ENCODE measurements around the gene ENPP4.

ENPP4 gene

DNA sequence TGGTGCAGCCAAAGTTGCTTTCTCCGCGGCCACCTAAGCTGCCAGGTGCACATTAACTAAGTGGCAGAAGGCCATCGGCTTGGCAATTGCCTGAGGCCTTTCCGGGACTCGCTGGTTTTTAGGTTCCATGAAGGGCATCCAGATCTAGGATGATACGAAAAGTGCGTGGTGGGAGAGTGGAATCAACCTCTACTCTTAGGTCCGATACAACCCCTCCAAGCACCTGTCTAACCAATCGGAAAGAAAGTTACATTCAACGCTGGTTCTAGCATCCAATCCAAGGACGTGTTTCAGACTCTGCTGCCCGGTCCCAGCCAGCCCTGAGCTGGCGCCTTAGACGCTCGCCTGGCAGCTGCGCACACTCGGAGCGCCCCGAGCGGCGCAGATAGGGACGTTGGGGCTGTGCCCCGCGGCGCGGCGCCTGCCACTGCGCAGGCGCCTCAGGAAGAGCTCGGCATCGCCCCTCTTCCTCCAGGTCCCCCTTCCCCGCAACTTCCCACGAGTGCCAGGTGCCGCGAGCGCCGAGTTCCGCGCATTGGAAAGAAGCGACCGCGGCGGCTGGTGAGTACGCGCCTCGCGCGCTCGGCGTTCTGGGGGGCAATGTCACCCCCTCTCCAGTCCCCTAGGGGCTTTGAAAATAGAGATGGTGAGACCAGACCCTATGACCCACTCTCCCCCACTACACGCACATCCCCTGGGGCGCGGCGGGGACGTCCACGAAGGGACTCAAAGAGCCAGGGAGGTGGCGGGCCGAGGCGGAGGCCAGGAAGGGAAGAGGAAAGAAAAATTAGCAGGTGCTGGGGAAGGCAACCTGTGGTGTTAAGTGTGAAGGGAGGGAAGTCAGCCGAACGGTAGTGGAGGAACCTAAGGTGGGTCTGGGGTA is at the start of gene ENPP4 (continued):
- TF ChIP-seq, protein P1, sequence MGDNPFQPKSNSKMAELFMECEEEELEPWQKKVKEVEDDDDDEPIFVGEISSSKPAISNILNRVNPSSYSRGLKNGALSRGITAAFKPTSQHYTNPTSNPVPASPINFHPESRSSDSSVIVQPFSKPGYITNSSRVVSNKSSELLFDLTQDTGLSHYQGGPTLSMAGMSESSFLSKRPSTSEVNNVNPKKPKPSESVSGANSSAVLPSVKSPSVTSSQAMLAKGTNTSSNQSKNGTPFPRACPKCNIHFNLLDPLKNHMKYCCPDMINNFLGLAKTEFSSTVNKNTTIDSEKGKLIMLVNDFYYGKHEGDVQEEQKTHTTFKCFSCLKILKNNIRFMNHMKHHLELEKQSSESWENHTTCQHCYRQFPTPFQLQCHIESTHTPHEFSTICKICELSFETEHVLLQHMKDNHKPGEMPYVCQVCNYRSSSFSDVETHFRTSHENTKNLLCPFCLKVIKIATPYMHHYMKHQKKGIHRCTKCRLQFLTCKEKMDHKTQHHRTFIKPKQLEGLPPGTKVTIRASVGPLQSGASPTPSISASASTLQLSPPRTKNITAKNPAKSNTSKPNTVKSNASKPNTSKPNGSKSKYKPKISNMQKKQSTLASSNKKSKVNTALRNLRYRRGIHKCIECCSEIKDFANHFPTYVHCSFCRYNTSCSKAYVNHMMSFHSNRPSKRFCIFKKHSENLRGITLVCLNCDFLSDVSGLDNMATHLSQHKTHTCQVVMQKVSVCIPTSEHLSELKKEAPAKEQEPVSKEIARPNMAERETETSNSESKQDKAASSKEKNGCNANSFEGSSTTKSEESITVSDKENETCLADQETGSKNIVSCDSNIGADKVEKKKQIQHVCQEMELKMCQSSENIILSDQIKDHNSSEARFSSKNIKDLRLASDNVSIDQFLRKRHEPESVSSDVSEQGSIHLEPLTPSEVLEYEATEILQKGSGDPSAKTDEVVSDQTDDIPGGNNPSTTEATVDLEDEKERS (tag by site-specific recombination; IDR thresholded peaks at IDR 0.05): no peak
- no peak for TF ChIP-seq ZBTB44 (tag by site-specific recombination; IDR thresholded peaks at IDR 0.05)
- no peak for TF ChIP-seq ZNF571 (tag by site-specific recombination; IDR thresholded peaks at IDR 0.05)
- TF ChIP-seq SCRT1 (tag by site-specific recombination; IDR thresholded peaks at IDR 0.05; ENCODE audit: borderline replicate concordance): peak; percentile 69; the same call in 1 of the 2 replicates
- TF ChIP-seq OSR2 (tag by site-specific recombination; IDR thresholded peaks at IDR 0.05): no peak
- no peak for TF ChIP-seq ZNF211 (tag by site-specific recombination; IDR thresholded peaks at IDR 0.05; ENCODE audit: low read depth)
- no peak for TF ChIP-seq GLI2 (tag by site-specific recombination; IDR thresholded peaks at IDR 0.05; ENCODE audit: borderline replicate concordance, low read depth)
- no peak for TF ChIP-seq ZNF214 (tag by site-specific recombination; IDR thresholded peaks at IDR 0.05; ENCODE audit: borderline replicate concordance)
- TF ChIP-seq MZF1 (tag by site-specific recombination; IDR thresholded peaks at IDR 0.05; ENCODE audit: borderline replicate concordance): 0 out of 2 replicates have a peak, but pooled peaks have one; percentile 56
- TF ChIP-seq ZFP41 (tag by site-specific recombination; IDR thresholded peaks at IDR 0.05; ENCODE audit: borderline replicate concordance): no peak
- TF ChIP-seq ZNF548 (tag by site-specific recombination; IDR thresholded peaks at IDR 0.05): no peak
- TF ChIP-seq MEIS1 (CRISPR knock-in tag; IDR thresholded peaks at IDR 0.05; ENCODE audit: borderline replicate concordance): no peak
- TF ChIP-seq, protein P2, sequence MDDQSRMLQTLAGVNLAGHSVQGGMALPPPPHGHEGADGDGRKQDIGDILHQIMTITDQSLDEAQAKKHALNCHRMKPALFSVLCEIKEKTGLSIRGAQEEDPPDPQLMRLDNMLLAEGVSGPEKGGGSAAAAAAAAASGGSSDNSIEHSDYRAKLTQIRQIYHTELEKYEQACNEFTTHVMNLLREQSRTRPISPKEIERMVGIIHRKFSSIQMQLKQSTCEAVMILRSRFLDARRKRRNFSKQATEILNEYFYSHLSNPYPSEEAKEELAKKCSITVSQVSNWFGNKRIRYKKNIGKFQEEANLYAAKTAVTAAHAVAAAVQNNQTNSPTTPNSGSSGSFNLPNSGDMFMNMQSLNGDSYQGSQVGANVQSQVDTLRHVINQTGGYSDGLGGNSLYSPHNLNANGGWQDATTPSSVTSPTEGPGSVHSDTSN (CRISPR knock-in tag; IDR thresholded peaks at IDR 0.05): 0 out of 2 replicates have a peak, but pooled peaks have one; percentile 72
- no peak for TF ChIP-seq ZNF596 (tag by site-specific recombination; IDR thresholded peaks at IDR 0.05)
- TF ChIP-seq ZNF174 (tag by site-specific recombination; IDR thresholded peaks at IDR 0.05): no peak
- TF ChIP-seq, protein P3, sequence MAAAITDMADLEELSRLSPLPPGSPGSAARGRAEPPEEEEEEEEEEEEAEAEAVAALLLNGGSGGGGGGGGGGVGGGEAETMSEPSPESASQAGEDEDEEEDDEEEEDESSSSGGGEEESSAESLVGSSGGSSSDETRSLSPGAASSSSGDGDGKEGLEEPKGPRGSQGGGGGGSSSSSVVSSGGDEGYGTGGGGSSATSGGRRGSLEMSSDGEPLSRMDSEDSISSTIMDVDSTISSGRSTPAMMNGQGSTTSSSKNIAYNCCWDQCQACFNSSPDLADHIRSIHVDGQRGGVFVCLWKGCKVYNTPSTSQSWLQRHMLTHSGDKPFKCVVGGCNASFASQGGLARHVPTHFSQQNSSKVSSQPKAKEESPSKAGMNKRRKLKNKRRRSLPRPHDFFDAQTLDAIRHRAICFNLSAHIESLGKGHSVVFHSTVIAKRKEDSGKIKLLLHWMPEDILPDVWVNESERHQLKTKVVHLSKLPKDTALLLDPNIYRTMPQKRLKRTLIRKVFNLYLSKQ (tag by site-specific recombination; IDR thresholded peaks at IDR 0.05; ENCODE audit: borderline replicate concordance): no peak
- TF ChIP-seq ZBTB8A (tag by site-specific recombination; IDR thresholded peaks at IDR 0.05): peak; percentile 30; the same call in 1 of the 2 replicates
- no peak for TF ChIP-seq ZNF140 (tag by site-specific recombination; IDR thresholded peaks at IDR 0.05)
- no peak for TF ChIP-seq EGR2 (tag by site-specific recombination; IDR thresholded peaks at IDR 0.05; ENCODE audit: low read depth)
- TF ChIP-seq KLF1 (tag by site-specific recombination; IDR thresholded peaks at IDR 0.05): no peak
- peak; percentile 85 for TF ChIP-seq GLIS2 (tag by site-specific recombination; IDR thresholded peaks at IDR 0.05)
- no peak for TF ChIP-seq ZNF280C (tag by site-specific recombination; IDR thresholded peaks at IDR 0.05)
- TF ChIP-seq ZNF239 (tag by site-specific recombination; IDR thresholded peaks at IDR 0.05): no peak
- TF ChIP-seq ZNF76 (tag by site-specific recombination; IDR thresholded peaks at IDR 0.05; ENCODE audit: borderline replicate concordance, low read depth): peak; percentile 68; the same call in 1 of the 2 replicates
- 0 out of 2 replicates have a peak, but pooled peaks have one; percentile 24 for TF ChIP-seq ZNF391 (tag by site-specific recombination; IDR thresholded peaks at IDR 0.05; ENCODE audit: borderline replicate concordance, low read depth)
- TF ChIP-seq ZNF747 (tag by site-specific recombination; IDR thresholded peaks at IDR 0.05): no peak
- TF ChIP-seq, protein P4, sequence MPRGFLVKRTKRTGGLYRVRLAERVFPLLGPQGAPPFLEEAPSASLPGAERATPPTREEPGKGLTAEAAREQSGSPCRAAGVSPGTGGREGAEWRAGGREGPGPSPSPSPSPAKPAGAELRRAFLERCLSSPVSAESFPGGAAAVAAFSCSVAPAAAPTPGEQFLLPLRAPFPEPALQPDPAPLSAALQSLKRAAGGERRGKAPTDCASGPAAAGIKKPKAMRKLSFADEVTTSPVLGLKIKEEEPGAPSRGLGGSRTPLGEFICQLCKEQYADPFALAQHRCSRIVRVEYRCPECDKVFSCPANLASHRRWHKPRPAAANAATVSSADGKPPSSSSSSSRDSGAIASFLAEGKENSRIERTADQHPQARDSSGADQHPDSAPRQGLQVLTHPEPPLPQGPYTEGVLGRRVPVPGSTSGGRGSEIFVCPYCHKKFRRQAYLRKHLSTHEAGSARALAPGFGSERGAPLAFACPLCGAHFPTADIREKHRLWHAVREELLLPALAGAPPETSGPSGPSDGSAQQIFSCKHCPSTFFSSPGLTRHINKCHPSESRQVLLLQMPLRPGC (tag by site-specific recombination; IDR thresholded peaks at IDR 0.05): no peak
